SJSA1 (cell line): Measurements from ENCODE around the gene SNX20. TPM values are rescaled to one million over a fixed set of nuclear protein-coding genes. Genes with fewer than 3 reads are reported as not detected.

Source experiments
- DNase-seq, 2 experiments: peaks; one replicate each; pipeline ENCODE4 v3.0.0-alpha.2; 2015 to 2020; ENCODE audit warnings: low spot score in 2 of 2, low read depth in 1 of 2
- H3K27ac ChIP-seq: fragments of 250-450 bp; sonication (Bioruptor Pico); 2 replicates; pipeline ENCODE4 v1.5.1; 2020; ENCODE audit warnings: mild to moderate bottlenecking, moderate library complexity
- H3K27me3 ChIP-seq: fragments of 250-450 bp; sonication (Bioruptor Pico); replicated peaks from 2 replicates; pipeline ENCODE4 v1.5.1; 2020; ENCODE audit warnings: mild to moderate bottlenecking, moderate library complexity
- H3K36me3 ChIP-seq: fragments of 250-450 bp; sonication (Bioruptor Pico); 2 replicates; pipeline ENCODE4 v1.5.1; 2020; ENCODE audit warnings: mild to moderate bottlenecking
- H3K4me1 ChIP-seq: fragments of 250-450 bp; sonication (Bioruptor Pico); replicated peaks from 2 replicates; pipeline ENCODE4 v1.6.1; 2021; ENCODE audit warnings: mild to moderate bottlenecking
- H3K4me3 ChIP-seq: fragments of 250-450 bp; sonication (Bioruptor Pico); 2 replicates; pipeline ENCODE4 v1.5.1; 2020; ENCODE audit warnings: mild to moderate bottlenecking
- H3K9me3 ChIP-seq: fragments of 250-450 bp; sonication (Bioruptor Pico); replicated peaks from 2 replicates; pipeline ENCODE4 v1.5.1; 2020; ENCODE audit warnings: mild to moderate bottlenecking
- total RNA-seq: library from RNA; depleted of rRNA; stranded (reverse); fragments of >200 nt; shearing (Covaris generic); gene quantifications from 2 replicates; pipeline ENCODE4 v1.2.3, GENCODE V29; 2014

Gene SNX20
- total RNA-seq, 1 experiment from 2014 or later = not detected

DNA sequence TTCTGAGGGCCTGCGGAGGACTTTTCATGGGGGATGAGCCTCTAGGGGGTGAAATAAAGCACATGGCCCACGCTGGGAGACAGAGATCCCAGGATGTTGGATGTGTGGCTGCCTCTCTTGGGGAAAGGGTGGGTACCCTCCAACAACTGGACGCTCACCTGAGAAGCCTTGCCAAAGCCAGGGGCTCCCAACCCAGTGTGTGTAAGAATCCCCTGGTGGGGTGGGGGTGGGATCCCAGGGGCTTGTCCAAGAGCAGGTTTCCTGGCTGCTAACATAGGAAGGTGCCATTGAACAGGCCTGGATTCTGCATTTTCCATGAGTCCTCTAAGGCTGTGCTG lies 587 bp downstream of the SNX20 start:
- DNase-seq = no peak
- no peak overlapping the region for H3K4me3 ChIP-seq
- H3K4me1 ChIP-seq = no peaks in the 10 kb centered on the region
- H3K27me3 ChIP-seq = no peaks in the 10 kb centered on the region
- H3K36me3 ChIP-seq = no peaks in the 10 kb centered on the region
- no peaks in the 10 kb centered on the region for H3K9me3 ChIP-seq
- no peak overlapping the region for H3K27ac ChIP-seq

DNA sequence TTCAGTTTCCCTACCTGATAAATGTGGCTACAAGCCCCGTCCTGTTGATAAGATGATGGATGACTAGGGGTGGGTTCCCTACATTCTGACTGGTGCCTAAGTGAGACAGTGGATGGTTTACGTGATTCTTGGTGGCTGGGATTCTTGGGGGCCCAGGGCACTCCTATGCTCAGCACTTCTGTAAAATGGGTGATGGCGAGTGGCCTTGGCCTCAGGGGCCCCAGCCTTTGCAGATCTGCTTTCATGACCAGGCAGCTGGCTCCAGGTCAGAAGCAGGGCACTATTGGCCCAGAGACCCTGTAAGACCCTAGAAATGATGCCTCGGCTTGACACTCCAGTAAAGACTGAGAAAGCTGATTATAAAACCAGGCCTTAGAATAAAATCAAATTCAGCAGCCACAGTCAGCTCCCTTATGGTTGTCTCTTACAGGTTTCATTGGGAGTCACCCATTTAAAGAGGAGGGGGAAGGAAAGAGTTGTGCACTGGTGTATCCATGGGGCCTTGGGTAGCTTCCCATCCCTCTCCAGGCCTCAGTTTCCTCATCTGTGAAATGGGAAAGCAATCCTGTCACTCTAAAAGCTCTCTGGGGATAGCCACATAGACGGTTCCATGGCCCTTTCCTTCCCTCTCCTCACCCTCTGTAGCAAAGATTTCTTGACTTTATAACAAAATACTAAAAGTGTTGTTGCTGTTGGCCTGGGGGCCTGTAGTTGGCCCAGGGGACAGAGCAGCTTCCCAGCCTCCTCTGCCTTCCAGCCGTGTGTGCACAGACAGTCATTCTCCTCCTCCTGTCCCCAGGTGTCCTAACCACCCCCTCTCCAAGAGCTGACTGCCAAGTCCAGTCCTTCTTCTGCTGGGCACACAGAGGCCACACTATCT lies 1.2 kb downstream of the SNX20 start:
- no peak for DNase-seq
- Histone ChIP-seq H3K4me3 (no peak overlapping the region), H3K27me3 (no peaks in the 10 kb centered on the region), H3K27ac (no peak overlapping the region), H3K9me3 (no peaks in the 10 kb centered on the region), H3K4me1 (no peaks in the 10 kb centered on the region), H3K36me3 (no peaks in the 10 kb centered on the region)

DNA sequence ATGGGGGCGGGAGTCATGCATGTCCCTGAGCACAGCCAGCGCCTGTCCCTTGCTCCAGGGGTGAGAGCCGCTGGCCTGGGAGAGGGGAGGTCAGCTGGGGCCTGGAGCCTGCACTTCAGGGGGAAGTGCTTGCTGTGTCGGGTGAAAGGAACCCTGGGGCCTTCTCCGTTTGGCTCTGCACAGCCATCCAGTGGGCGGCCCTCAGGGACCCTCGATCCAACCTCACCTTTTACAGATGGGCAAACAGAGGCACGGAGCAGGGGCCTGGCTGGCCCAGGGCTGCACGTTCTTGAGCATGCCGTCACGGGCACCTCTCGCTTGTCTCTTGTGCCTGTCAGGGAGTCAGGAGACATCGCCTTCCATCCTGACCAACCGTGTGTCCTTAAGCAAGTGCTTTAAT lies 1.8 kb downstream of the SNX20 start:
- Histone ChIP-seq H3K36me3 (no peaks in the 10 kb centered on the region), H3K4me1 (no peaks in the 10 kb centered on the region), H3K4me3 (no peak overlapping the region), H3K27ac (no peak overlapping the region), H3K9me3 (no peaks in the 10 kb centered on the region), H3K27me3 (no peaks in the 10 kb centered on the region)
- no peak for DNase-seq

GRCh38 chr16:50678531-50678930 lies 2.6 kb downstream of the SNX20 start:
- no peak overlapping the region for H3K27ac ChIP-seq
- H3K27me3 ChIP-seq = no peaks in the 10 kb centered on the region
- no peak overlapping the region for H3K4me3 ChIP-seq
- H3K4me1 ChIP-seq = no peaks in the 10 kb centered on the region
- H3K9me3 ChIP-seq = no peaks in the 10 kb centered on the region
- no peaks in the 10 kb centered on the region for H3K36me3 ChIP-seq
- no peak for DNase-seq

- H3K27ac ChIP-seq = no peak overlapping the region
- H3K4me3 ChIP-seq = no peak overlapping the region
- H3K9me3 ChIP-seq = peaks cover 3% of the 10 kb centered on the region; the same call in 1 of the 2 replicates
- H3K27me3 ChIP-seq = no peaks in the 10 kb centered on the region
- no peak for DNase-seq
- H3K4me1 ChIP-seq = no peaks in the 10 kb centered on the region
- no peaks in the 10 kb centered on the region for H3K36me3 ChIP-seq
Observed at GRCh38 chr16:50677351-50677750, 3.8 kb downstream of the SNX20 start.

DNA sequence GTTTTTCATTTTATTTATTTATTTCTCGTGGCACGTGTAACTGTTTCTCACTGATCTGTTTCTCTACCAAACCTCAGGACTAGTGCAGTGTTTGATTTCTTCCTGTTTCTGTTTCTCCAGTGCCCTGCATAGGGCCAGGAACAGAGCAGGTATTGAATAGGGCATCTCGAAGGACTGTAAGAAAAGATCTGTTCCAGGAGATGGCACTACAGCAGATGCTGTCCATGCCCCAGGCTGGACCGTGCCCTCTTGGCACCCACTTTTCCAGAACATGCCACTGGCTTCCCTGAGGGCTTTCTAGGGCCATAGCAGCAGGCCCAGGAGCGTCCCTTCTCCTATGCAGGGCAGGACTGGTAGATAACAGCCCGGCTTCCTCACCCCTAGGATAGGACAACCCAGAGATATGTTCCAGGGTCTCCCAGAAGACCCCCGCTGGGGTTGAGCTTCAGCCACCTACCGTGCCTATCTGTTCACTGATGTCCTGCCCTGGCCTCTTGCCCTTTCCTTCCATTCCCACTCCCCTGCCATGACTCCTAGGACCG lies 4.4 kb downstream of the SNX20 start:
- Histone ChIP-seq H3K9me3 (peaks cover 7% of the 10 kb centered on the region), H3K27ac (no peak overlapping the region), H3K4me3 (no peak overlapping the region), H3K36me3 (no peaks in the 10 kb centered on the region), H3K4me1 (no peaks in the 10 kb centered on the region), H3K27me3 (no peaks in the 10 kb centered on the region)
- DNase-seq = no peak

GRCh38 chr16:50675686-50676610 lies 5.2 kb downstream of the SNX20 start:
- no peak overlapping the region for H3K4me3 ChIP-seq
- H3K27ac ChIP-seq = no peak overlapping the region
- no peak for DNase-seq
- no peaks in the 10 kb centered on the region for H3K4me1 ChIP-seq
- no peaks in the 10 kb centered on the region for H3K27me3 ChIP-seq
- peaks cover 12% of the 10 kb centered on the region for H3K9me3 ChIP-seq
- no peaks in the 10 kb centered on the region for H3K36me3 ChIP-seq

- Histone ChIP-seq H3K27ac (no peak overlapping the region), H3K27me3 (no peaks in the 10 kb centered on the region), H3K36me3 (no peaks in the 10 kb centered on the region), H3K9me3 (peaks cover 12% of the 10 kb centered on the region), H3K4me3 (no peak overlapping the region), H3K4me1 (no peaks in the 10 kb centered on the region)
- no peak for DNase-seq
Observed at GRCh38 chr16:50674831-50675230, 6.3 kb downstream of the SNX20 start.

- no peaks in the 10 kb centered on the region for H3K4me1 ChIP-seq
- no peak for DNase-seq
- peaks cover 12% of the 10 kb centered on the region for H3K9me3 ChIP-seq
- no peaks in the 10 kb centered on the region for H3K36me3 ChIP-seq
- H3K4me3 ChIP-seq = no peak overlapping the region
- H3K27me3 ChIP-seq = no peaks in the 10 kb centered on the region
- no peak overlapping the region for H3K27ac ChIP-seq
Observed at GRCh38 chr16:50673496-50674275, 7.4 kb downstream of the SNX20 start.

- Histone ChIP-seq H3K4me3 (no peak overlapping the region), H3K27me3 (no peaks in the 10 kb centered on the region), H3K36me3 (no peaks in the 10 kb centered on the region), H3K27ac (no peak overlapping the region), H3K4me1 (no peaks in the 10 kb centered on the region), H3K9me3 (peaks cover 12% of the 10 kb centered on the region)
- DNase-seq = no peak
Observed at GRCh38 chr16:50671644-50672260, 9.4 kb downstream of the SNX20 start.

GRCh38 chr16:50670476-50670875 lies 10.6 kb downstream of the SNX20 start:
- H3K36me3 ChIP-seq = no peaks in the 10 kb centered on the region
- no peak for DNase-seq
- H3K9me3 ChIP-seq = peaks cover 12% of the 10 kb centered on the region
- H3K4me1 ChIP-seq = no peaks in the 10 kb centered on the region
- H3K27ac ChIP-seq = no peak overlapping the region
- no peak overlapping the region for H3K4me3 ChIP-seq
- no peaks in the 10 kb centered on the region for H3K27me3 ChIP-seq

DNA sequence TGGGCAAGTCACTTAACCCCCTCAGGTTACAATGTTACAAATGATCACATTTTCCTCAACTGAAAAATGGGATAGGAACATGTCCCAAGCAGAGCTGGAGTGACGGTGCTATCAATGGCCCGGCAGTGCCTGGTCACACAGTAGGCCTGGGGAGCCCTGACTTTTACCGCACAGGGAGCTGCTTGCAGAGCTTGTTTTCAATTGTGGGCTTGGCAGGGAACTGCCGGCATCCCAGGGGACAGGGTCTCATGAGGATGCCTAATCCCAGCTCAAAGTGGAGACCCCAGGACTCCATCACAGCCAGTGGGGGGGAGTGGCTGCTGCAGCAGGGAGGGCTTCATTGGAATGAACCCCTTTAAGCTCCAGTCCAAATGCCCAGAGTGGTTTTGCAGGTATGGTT lies 11.4 kb downstream of the SNX20 start:
- Histone ChIP-seq H3K36me3 (no peaks in the 10 kb centered on the region), H3K9me3 (peaks cover 12% of the 10 kb centered on the region), H3K27me3 (no peaks in the 10 kb centered on the region), H3K27ac (no peak overlapping the region), H3K4me1 (0 out of 2 replicates have a peak, but pooled peaks cover 3% of the 10 kb centered on the region), H3K4me3 (no peak overlapping the region)
- no peak for DNase-seq
